H1 (cell line): ENCODE data around the gene TMEM266. TPM values are rescaled to one million over a fixed set of nuclear protein-coding genes. Genes with fewer than 3 reads are reported as not detected.

ENCODE experiments used
- CEBPB ChIP-seq: IDR thresholded peaks from 2 replicates; pipeline ENCODE4 v1.6.1; 2012; ENCODE audit warnings: low read depth, low read length
- NANOG ChIP-seq: IDR thresholded peaks from 2 replicates; pipeline ENCODE4 v1.6.1; 2011; ENCODE audit warnings: low read length, low read depth, mild to moderate bottlenecking, inconsistent platforms; ENCODE audit not compliant: insufficient read depth, poor library complexity, severe bottlenecking
- NRF1 ChIP-seq: IDR thresholded peaks from 2 replicates; pipeline ENCODE4 v1.6.1; 2011; ENCODE audit warnings: mild to moderate bottlenecking, low read depth, low read length, improper control_type of control experiment
- PHF8 ChIP-seq: fragments of 200-600 bp; sonication (generic); conservative IDR thresholded peaks from 2 replicates; pipeline ENCODE4 v1.7.1; 2012; ENCODE audit warnings: low read depth, mild to moderate bottlenecking, inconsistent platforms, low read length, moderate library complexity
- SP2 ChIP-seq: IDR thresholded peaks from 2 replicates; pipeline ENCODE4 v1.6.1; 2012; ENCODE audit warnings: mild to moderate bottlenecking, low read length, inconsistent platforms
- SP4 ChIP-seq: IDR thresholded peaks from 2 replicates; pipeline ENCODE4 v1.6.1; 2012; ENCODE audit warnings: low read length, inconsistent platforms
- SUZ12 ChIP-seq: fragments of 200-600 bp; sonication (generic); IDR thresholded peaks from 2 replicates; pipeline ENCODE4 v1.6.1; 2012; ENCODE audit warnings: mild to moderate bottlenecking, inconsistent platforms, low read length, moderate library complexity, mixed read lengths
- TBP ChIP-seq: IDR thresholded peaks from 2 replicates; pipeline ENCODE4 v1.6.1; 2011; ENCODE audit warnings: low read depth, low read length, improper control_type of control experiment
- polyA plus RNA-seq, 7 experiments: library from polyadenylated mRNA; depleted of rRNA in 3 of 7; stranded (reverse) in 5 of 7; unstranded in 2 of 7; fragments of >200 nt in 5 of 7; fragments of 200-250 nt in 2 of 7; gene quantifications; 1 replicate in 5 of 7; 2 replicates in 1 of 7; 4 replicates in 1 of 7; pipeline versions ENCODE4 v1.2.1 to v1.2.3, GENCODE V29; 2011 to 2013; ENCODE audit warnings: missing spikeins in 2 of 7, mixed read lengths in 2 of 7
- total RNA-seq: library from RNA; stranded (reverse); fragmentation: NEBNext Ultra II Directional; extraction: Animal tissue kit (Norgen Biotek cat#: 25700); gene quantifications from 2 replicates; pipeline ENCODE4 v1.2.1, GENCODE V29; 2021

Gene TMEM266
- total and polyA plus RNA-seq, 2 of the 8 experiments (the other 6 are each of a cell fraction or from before 2014, with no cell fraction given) = 2.6 TPM

DNA sequence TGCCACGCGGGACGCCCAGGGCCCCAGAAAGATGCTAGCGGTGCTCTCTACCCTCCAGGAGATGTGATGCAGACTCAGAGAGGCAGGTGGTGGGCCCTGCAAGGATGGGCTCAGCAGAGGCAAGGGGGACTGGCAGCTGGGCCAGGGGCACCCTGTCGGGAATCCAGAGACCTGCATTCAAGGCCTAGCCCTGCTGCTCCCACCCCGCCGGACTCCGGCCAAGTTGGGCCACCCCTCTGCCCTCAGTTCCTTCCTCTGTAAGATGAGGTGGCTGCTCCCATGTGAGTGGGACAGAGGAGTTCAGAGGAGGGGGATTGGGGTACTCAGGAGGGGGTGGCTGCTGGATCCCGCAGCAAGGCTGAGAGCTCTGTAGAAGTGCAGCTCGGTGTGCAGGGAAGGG lies 116.3 kb downstream of the TMEM266 start (continued):
- TF ChIP-seq NRF1 (no peak), TBP (no peak), NANOG (no peak), SP2 (no peak), SUZ12 (no peak), CEBPB (no peak), SP4 (no peak), PHF8 (no peak)
- TF ChIP-seq, all 59 proteins: peak for 0
